PC-3 (cell line): ENCODE measurements around the gene KMT2E. TPM values are rescaled to one million over a fixed set of nuclear protein-coding genes. Genes with fewer than 3 reads are reported as not detected.

ENCODE experiments used
- ATAC-seq: fragments of 200-7000 bp; cut with Tn5 transposase; 2 replicates; pipeline ENCODE4 v1.9.1; 2020; ENCODE audit warnings: mild to moderate bottlenecking, moderate library complexity
- BruUV-seq: library from RNA; stranded (reverse); fragments of 400-500 nt; replicated peaks from 2 replicates; lab custom pipeline; 2021; lab: Mats Ljungman, UMichigan
- CTCF ChIA-PET: fragments of 300-600 bp; sonication (Branson Sonifier 250); formaldehyde crosslinking; loops from one replicate; lab custom pipeline; 2022; ENCODE audit warnings: antibody characterized with exemption; lab: Charles Lee
- POLR2A ChIA-PET: fragments of 300-600 bp; sonication (Branson Sonifier 250); formaldehyde crosslinking; loops from one replicate; lab custom pipeline; 2022; ENCODE audit warnings: antibody characterized with exemption; ENCODE audit not compliant: unreplicated experiment; lab: Charles Lee
- DNase-seq: peaks from one replicate; pipeline ENCODE4 v3.0.0-alpha.2; 2015
- H2AFZ ChIP-seq: fragments of 300-600 bp; sonication (generic); 2 replicates; pipeline ENCODE4 v1.6.0; 2016; ENCODE audit warnings: antibody characterized with exemption, low read length
- H3F3A ChIP-seq: fragments of 300-600 bp; sonication (generic); one replicate; pipeline ENCODE4 v1.6.0; 2017; ENCODE audit warnings: antibody characterized with exemption, low read length, control low read depth, mild to moderate bottlenecking; ENCODE audit not compliant: unreplicated experiment
- H3K27ac ChIP-seq: fragments of 300-600 bp; sonication (generic); 2 replicates; pipeline ENCODE4 v1.5.1; 2016; ENCODE audit warnings: mild to moderate bottlenecking, low read length
- H3K27me3 ChIP-seq: fragments of 300-600 bp; sonication (generic); 2 replicates; pipeline ENCODE4 v1.6.1; 2016; ENCODE audit warnings: low read length, mixed read lengths
- H3K36me3 ChIP-seq: fragments of 300-600 bp; sonication (generic); 2 replicates; pipeline ENCODE4 v1.6.1; 2016; ENCODE audit warnings: low read depth, mixed run types, low read length, mixed read lengths
- H3K4me1 ChIP-seq: fragments of 300-600 bp; sonication (generic); 2 replicates; pipeline ENCODE4 v1.5.1; 2016; ENCODE audit warnings: low read length; ENCODE audit not compliant: insufficient read depth
- H3K4me2 ChIP-seq: fragments of 300-600 bp; sonication (generic); 2 replicates; pipeline ENCODE4 v1.6.0; 2016; ENCODE audit warnings: low read length
- H3K4me3 ChIP-seq: fragments of 300-600 bp; sonication (generic); 2 replicates; pipeline ENCODE4 v1.5.1; 2016; ENCODE audit warnings: mild to moderate bottlenecking, low read length, mixed read lengths
- H3K79me2 ChIP-seq: fragments of 300-600 bp; sonication (generic); 2 replicates; pipeline ENCODE4 v1.6.1; 2017; ENCODE audit warnings: low read length, mixed read lengths
- H3K9ac ChIP-seq: fragments of 300-600 bp; sonication (generic); 2 replicates; pipeline ENCODE4 v1.6.0; 2016; ENCODE audit warnings: mild to moderate bottlenecking, low read length
- H3K9me2 ChIP-seq: fragments of 300-600 bp; sonication (generic); replicated peaks from 2 replicates; pipeline ENCODE4 v1.6.1; 2016; ENCODE audit warnings: mixed run types, low read length, mixed read lengths
- H3K9me3 ChIP-seq: fragments of 300-600 bp; sonication (generic); 2 replicates; pipeline ENCODE4 v1.6.1; 2016; ENCODE audit warnings: low read length, mixed read lengths
- H4K20me1 ChIP-seq: fragments of 300-600 bp; sonication (generic); 2 replicates; pipeline ENCODE4 v1.6.1; 2016; ENCODE audit warnings: low read length, mixed read lengths
- CTCF ChIP-seq: fragments of 300-600 bp; sonication (generic); conservative IDR thresholded peaks from 2 replicates; pipeline ENCODE4 v1.5.1; 2017; ENCODE audit warnings: antibody characterized with exemption, low read depth, mild to moderate bottlenecking, low read length
- EZH2 ChIP-seq: fragments of 300-600 bp; sonication (generic); IDR thresholded peaks from one replicate; pipeline ENCODE4 v1.6.1; 2017; ENCODE audit warnings: antibody characterized with exemption, mild to moderate bottlenecking, low read length; ENCODE audit not compliant: unreplicated experiment
- EZH2phosphoT487 ChIP-seq: fragments of 300-600 bp; sonication (generic); IDR thresholded peaks from 2 replicates; pipeline ENCODE4 v1.6.1; 2018; ENCODE audit warnings: mild to moderate bottlenecking, antibody characterized with exemption, low read length, borderline replicate concordance
- intact Hi-C: fragments of 100-400 bp; cut with micrococcal nuclease; formaldehyde crosslinking; loops from 2 replicates; pipeline ENCODE4 v1.9.0; 2023
- total RNA-seq: library from RNA; depleted of rRNA; stranded (reverse); fragments of >200 nt; gene quantifications from 2 replicates; pipeline ENCODE4 v1.2.3, GENCODE V29; 2014

Gene KMT2E
- total RNA-seq, 1 experiment from 2014 or later: 21.8 TPM

- no peak for ATAC-seq
- POLR2A ChIA-PET: no interaction called here
- BruUV-seq: no TSS peak
Observed at GRCh38 chr7:105156731-105157130, 142.7 kb downstream of the KMT2E start.

GRCh38 chr7:105157278-105157677 is 143.3 kb downstream of the KMT2E start:
- Histone ChIP-seq H3K4me3 (no peak overlapping the region), H3K9me3 (no peaks in the 10 kb centered on the region), H3K79me2 (no peaks in the 10 kb centered on the region), H3K4me1 (no peaks in the 10 kb centered on the region), H3K36me3 (no peaks in the 10 kb centered on the region; the same call in 1 of the 2 replicates), H3K9ac (no peak overlapping the region), H4K20me1 (no peaks in the 10 kb centered on the region), H3K4me2 (no peak overlapping the region), H3F3A (no peaks in the 10 kb centered on the region), H3K27me3 (no peaks in the 10 kb centered on the region), H2AFZ (no peak overlapping the region), H3K27ac (no peak overlapping the region), H3K9me2 (no peaks in the 10 kb centered on the region)
- ATAC-seq: no peak
- DNase-seq: no peak
- TF ChIP-seq EZH2phosphoT487 (no peak), CTCF (no peak), EZH2 (no peak)
- ChIA-PET CTCF (no interaction called here), POLR2A (no interaction called here)
- intact Hi-C loops: no loop called here
- no TSS peak for BruUV-seq

More at GRCh38 chr7:105156731-105157130, 142.7 kb downstream of the KMT2E start:
- intact Hi-C loops: no loop called here
- H3K9me3 ChIP-seq: no peaks in the 10 kb centered on the region
- no peak overlapping the region for H3K4me3 ChIP-seq
- CTCF ChIA-PET: no interaction called here
- H3F3A ChIP-seq: no peaks in the 10 kb centered on the region
- H4K20me1 ChIP-seq: no peaks in the 10 kb centered on the region
- TF ChIP-seq EZH2phosphoT487 (no peak), CTCF (no peak), EZH2 (no peak)
- DNase-seq: no peak
- H3K9ac ChIP-seq: no peak overlapping the region
- H2AFZ ChIP-seq: no peak overlapping the region
- H3K79me2 ChIP-seq: no peaks in the 10 kb centered on the region
- H3K27ac ChIP-seq: no peak overlapping the region
- H3K4me1 ChIP-seq: no peaks in the 10 kb centered on the region
- H3K27me3 ChIP-seq: no peaks in the 10 kb centered on the region
- H3K36me3 ChIP-seq: no peaks in the 10 kb centered on the region; the same call in 1 of the 2 replicates
- H3K9me2 ChIP-seq: no peaks in the 10 kb centered on the region
- no peak overlapping the region for H3K4me2 ChIP-seq

GRCh38 chr7:105161366-105161765 is 147.4 kb downstream of the KMT2E start:
- no TSS peak for BruUV-seq

More at GRCh38 chr7:105161366-105161765, 147.4 kb downstream of the KMT2E start:
- no peak overlapping the region for H3K9ac ChIP-seq
- no peaks in the 10 kb centered on the region for H3K9me3 ChIP-seq
- H4K20me1 ChIP-seq: no peaks in the 10 kb centered on the region
- no peaks in the 10 kb centered on the region for H3F3A ChIP-seq
- H3K4me1 ChIP-seq: no peaks in the 10 kb centered on the region
- H3K9me2 ChIP-seq: no peaks in the 10 kb centered on the region
- no peak overlapping the region for H3K4me2 ChIP-seq
- intact Hi-C loops: no loop called here
- H3K27me3 ChIP-seq: no peaks in the 10 kb centered on the region
- ChIA-PET CTCF (no interaction called here), POLR2A (no interaction called here)
- H2AFZ ChIP-seq: no peak overlapping the region
- ATAC-seq: no peak
- no peak for TF ChIP-seq EZH2
- TF ChIP-seq EZH2phosphoT487: no peak
- peaks cover 9% of the 10 kb centered on the region; the same call in 1 of the 2 replicates for H3K36me3 ChIP-seq
- H3K4me3 ChIP-seq: no peak overlapping the region
- H3K79me2 ChIP-seq: no peaks in the 10 kb centered on the region
- no peak overlapping the region for H3K27ac ChIP-seq
- no peak for DNase-seq
